ENCODE measurements around the gene EXO1. TPM values are rescaled to one million over a fixed set of nuclear protein-coding genes. Genes with fewer than 3 reads are reported as not detected.

The EXO1 gene
- total and polyA plus RNA-seq, 2 donors (not counting 3 experiments of a cell fraction or from before 2014, with no cell fraction given) = 4.1 to 23.5 TPM

- CTCF ChIA-PET = no interaction called here
- H3K27me3 ChIP-seq (ENCODE audit: control insufficient read depth in 2 of 2, insufficient read depth in 2 of 2, low read length in 2 of 2) = no peaks in the 10 kb centered on the region
- no TSS peak for BruUV-seq (replicated peaks)
- H3K4me2 ChIP-seq (ENCODE audit: insufficient read depth, low read length) = no peak overlapping the region
- H3K27ac ChIP-seq (ENCODE audit: insufficient read depth, low read depth, low read length) = no peak overlapping the region
- DNase-seq (ENCODE audit: low read depth, low spot score) (no peak), FAIRE-seq (no peak)
- no peak overlapping the region for H2AFZ ChIP-seq (ENCODE audit: low read depth, low read length)
- H3K36me3 ChIP-seq (ENCODE audit: control insufficient read depth in 2 of 2, extremely low read depth in 1 of 2, insufficient read depth in 2 of 2, low read length in 2 of 2) = no peaks in the 10 kb centered on the region
- no peaks in the 10 kb centered on the region for H3K9me3 ChIP-seq (replicated peaks; ENCODE audit: control insufficient read depth, insufficient read depth, low read length)
- dilution Hi-C loops (cut with MboI; ENCODE audit: extremely low pct_ligation_motif_present, low sequenced_read_pairs) = no loop called here
- TF ChIP-seq FOS (IDR thresholded peaks at IDR 0.05; ENCODE audit: borderline replicate concordance, insufficient read depth, low read length) = no peak
- TF ChIP-seq, protein P1, sequence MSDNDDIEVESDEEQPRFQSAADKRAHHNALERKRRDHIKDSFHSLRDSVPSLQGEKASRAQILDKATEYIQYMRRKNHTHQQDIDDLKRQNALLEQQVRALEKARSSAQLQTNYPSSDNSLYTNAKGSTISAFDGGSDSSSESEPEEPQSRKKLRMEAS (IDR thresholded peaks at IDR 0.05; ENCODE audit: insufficient read depth, insufficient read length) = no peak
- TF ChIP-seq EZH2 (IDR thresholded peaks at IDR 0.05; ENCODE audit: borderline replicate concordance, low read depth, low read length, severe bottlenecking) = no peak
- no peak for TF ChIP-seq GATA2 (IDR thresholded peaks at IDR 0.05; ENCODE audit: insufficient read depth, insufficient read length, low read depth, low read length)
- TF ChIP-seq MYC (IDR thresholded peaks at IDR 0.05; ENCODE audit: low read depth, low read length) = no peak
- H3K79me2 ChIP-seq (ENCODE audit: control insufficient read depth, insufficient read depth, low read length) = no peaks in the 10 kb centered on the region
- no peak overlapping the region for H3K9ac ChIP-seq (replicated peaks; ENCODE audit: extremely low read depth, insufficient read depth, low read length)
- no peaks in the 10 kb centered on the region for H4K20me1 ChIP-seq (replicated peaks; ENCODE audit: control insufficient read depth, extremely low read depth, insufficient read depth, low read length)
- intact Hi-C loops (cut with micrococcal nuclease) = no loop called here
- H3K9me1 ChIP-seq (replicated peaks; ENCODE audit: control insufficient read depth, extremely low read depth, insufficient read depth, low read length) = no peaks in the 10 kb centered on the region
- peaks cover 5% of the 10 kb centered on the region for H3K4me1 ChIP-seq (ENCODE audit: control insufficient read depth, extremely low read depth, insufficient read depth, low read length)
- H3K4me3 ChIP-seq (replicated peaks in 1 of 3; ENCODE audit: insufficient read depth in 1 of 3, low read depth in 1 of 3, low read length in 3 of 3) = no peak overlapping the region
- POLR2A ChIA-PET = no interaction called here
Measured at GRCh38 chr1:241927321-241927720, 79.3 kb downstream of the EXO1 start.

- Histone ChIP-seq H3K79me2 (ENCODE audit: control insufficient read depth, insufficient read depth, low read length) (no peaks in the 10 kb centered on the region), H4K20me1 (replicated peaks; ENCODE audit: control insufficient read depth, extremely low read depth, insufficient read depth, low read length) (no peaks in the 10 kb centered on the region), H3K9me1 (replicated peaks; ENCODE audit: control insufficient read depth, extremely low read depth, insufficient read depth, low read length) (no peaks in the 10 kb centered on the region), H3K9me3 (replicated peaks; ENCODE audit: control insufficient read depth, insufficient read depth, low read length) (no peaks in the 10 kb centered on the region), H3K27me3 (ENCODE audit: control insufficient read depth in 2 of 2, insufficient read depth in 2 of 2, low read length in 2 of 2) (no peaks in the 10 kb centered on the region), H3K4me1 (ENCODE audit: control insufficient read depth, extremely low read depth, insufficient read depth, low read length) (no peaks in the 10 kb centered on the region), H3K4me2 (ENCODE audit: insufficient read depth, low read length) (no peak overlapping the region), H3K9ac (replicated peaks; ENCODE audit: extremely low read depth, insufficient read depth, low read length) (no peak overlapping the region), H3K4me3 (replicated peaks in 1 of 3; ENCODE audit: insufficient read depth in 1 of 3, low read depth in 1 of 3, low read length in 3 of 3) (no peak overlapping the region), H3K27ac (ENCODE audit: insufficient read depth, low read depth, low read length) (no peak overlapping the region), H3K36me3 (ENCODE audit: control insufficient read depth in 2 of 2, extremely low read depth in 1 of 2, insufficient read depth in 2 of 2, low read length in 2 of 2) (no peaks in the 10 kb centered on the region), H2AFZ (ENCODE audit: low read depth, low read length) (no peak overlapping the region)
- intact Hi-C loops (cut with micrococcal nuclease) (no loop called here), dilution Hi-C loops (cut with MboI; ENCODE audit: extremely low pct_ligation_motif_present, low sequenced_read_pairs) (no loop called here)
- TF ChIP-seq MYC (IDR thresholded peaks at IDR 0.05; ENCODE audit: low read depth, low read length) = no peak
- no peak for TF ChIP-seq GATA2 (IDR thresholded peaks at IDR 0.05; ENCODE audit: insufficient read depth, insufficient read length, low read depth, low read length)
- no peak for TF ChIP-seq POLR2A (IDR thresholded peaks at IDR 0.05; ENCODE audit: low read depth, low read length)
- TF ChIP-seq POLR2AphosphoS5 (IDR thresholded peaks at IDR 0.05; ENCODE audit: insufficient read depth, low read depth, low read length) = no peak
- TF ChIP-seq EZH2 (IDR thresholded peaks at IDR 0.05; ENCODE audit: borderline replicate concordance, low read depth, low read length, severe bottlenecking) = no peak
- TF ChIP-seq, protein P1 (IDR thresholded peaks at IDR 0.05; ENCODE audit: insufficient read depth, insufficient read length) = no peak
- no peak for TF ChIP-seq JUN (IDR thresholded peaks at IDR 0.05; ENCODE audit: borderline replicate concordance, insufficient read depth, insufficient read length, low read depth)
- POLR2A ChIA-PET = no interaction called here
- DNase-seq (ENCODE audit: low read depth, low spot score) (no peak), FAIRE-seq (no peak)
- CTCF ChIA-PET = no interaction called here
- no TSS peak for BruUV-seq (replicated peaks)
Measured at GRCh38 chr1:241932845-241933244, 84.8 kb downstream of the EXO1 start.
